8988T (cell line): ENCODE results near the gene LGMN.

Experiments
- DNase-seq: peaks from one replicate; pipeline ENCODE4 v3.0.0; 2011

The LGMN gene

GRCh38 chr14:92724516-92725340 is 23.7 kb downstream of the LGMN start:
- no peak for DNase-seq

DNA sequence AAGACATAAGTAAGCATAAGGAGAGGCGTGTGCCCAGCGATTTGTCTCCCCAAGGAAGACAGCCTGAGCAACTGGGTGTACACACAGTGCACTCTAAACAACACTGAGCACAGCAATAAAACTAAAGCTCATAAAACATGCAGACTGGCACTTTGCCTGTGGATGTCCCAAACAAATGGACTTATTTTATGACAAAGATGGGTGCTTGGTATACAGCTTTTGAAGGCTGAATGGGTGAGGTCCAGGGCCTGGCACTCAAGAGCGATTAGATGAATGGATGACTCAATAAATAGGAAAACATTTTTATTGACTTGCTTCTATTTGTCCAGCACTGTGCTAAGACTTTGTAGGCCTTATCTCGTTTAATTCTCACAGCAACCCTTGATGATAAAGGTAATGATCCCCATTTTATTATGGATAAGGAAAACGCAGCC is 28.5 kb downstream of the LGMN start:
- no peak for DNase-seq

GRCh38 chr14:92719421-92719820 is 29.0 kb downstream of the LGMN start:
- no peak for DNase-seq

GRCh38 chr14:92718664-92719063 is 29.8 kb downstream of the LGMN start:
- no peak for DNase-seq

DNA sequence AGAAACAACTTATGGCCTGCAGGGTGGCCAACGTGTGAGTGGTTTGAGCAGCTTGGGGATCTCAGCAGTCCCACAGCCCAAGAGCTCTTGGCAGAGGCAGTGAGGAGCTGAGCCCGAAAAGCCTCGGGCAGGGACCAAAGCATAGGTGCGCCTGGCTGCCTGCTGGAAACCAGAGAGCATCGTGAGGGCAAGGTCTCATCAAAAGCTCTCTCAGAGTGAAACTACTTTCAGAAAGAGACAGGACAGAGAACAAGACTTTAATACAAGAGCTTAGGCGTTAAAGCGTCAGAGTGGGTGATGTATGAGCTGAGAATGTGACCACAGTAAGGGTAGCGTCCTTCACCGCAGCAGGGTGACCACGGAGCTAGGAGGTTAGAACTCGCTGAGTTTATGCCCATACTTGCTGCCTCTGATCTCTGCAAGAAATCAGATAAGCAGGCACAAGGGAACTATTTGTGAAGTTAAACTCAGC is 30.8 kb downstream of the LGMN start:
- DNase-seq, result no peak

GRCh38 chr14:92716131-92716530 is 32.3 kb downstream of the LGMN start:
- DNase-seq, result no peak

- DNase-seq, result peak; percentile 92
These were observed 33.6 kb downstream of the LGMN start for GRCh38 chr14:92714739-92715307.

DNA sequence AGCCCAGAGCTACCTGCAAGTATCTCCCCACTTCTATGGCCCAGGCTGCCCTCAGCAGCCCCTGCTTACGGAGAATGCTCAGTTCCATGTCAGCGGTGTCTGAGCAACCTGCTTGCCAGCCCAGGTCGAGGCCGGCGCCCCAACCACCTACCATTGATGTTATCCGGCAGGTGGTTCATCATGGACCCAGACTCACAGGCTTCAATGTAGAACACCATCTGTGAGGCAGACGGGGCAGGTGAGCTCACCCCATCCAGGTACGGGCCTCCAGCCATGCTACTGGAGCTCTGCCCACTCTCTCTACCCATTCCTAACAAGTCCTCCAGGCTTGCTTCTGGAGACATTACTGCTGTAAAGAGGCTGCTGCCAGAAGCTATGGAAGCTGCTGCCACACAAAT is 35.8 kb downstream of the LGMN start:
- no peak for DNase-seq

DNA sequence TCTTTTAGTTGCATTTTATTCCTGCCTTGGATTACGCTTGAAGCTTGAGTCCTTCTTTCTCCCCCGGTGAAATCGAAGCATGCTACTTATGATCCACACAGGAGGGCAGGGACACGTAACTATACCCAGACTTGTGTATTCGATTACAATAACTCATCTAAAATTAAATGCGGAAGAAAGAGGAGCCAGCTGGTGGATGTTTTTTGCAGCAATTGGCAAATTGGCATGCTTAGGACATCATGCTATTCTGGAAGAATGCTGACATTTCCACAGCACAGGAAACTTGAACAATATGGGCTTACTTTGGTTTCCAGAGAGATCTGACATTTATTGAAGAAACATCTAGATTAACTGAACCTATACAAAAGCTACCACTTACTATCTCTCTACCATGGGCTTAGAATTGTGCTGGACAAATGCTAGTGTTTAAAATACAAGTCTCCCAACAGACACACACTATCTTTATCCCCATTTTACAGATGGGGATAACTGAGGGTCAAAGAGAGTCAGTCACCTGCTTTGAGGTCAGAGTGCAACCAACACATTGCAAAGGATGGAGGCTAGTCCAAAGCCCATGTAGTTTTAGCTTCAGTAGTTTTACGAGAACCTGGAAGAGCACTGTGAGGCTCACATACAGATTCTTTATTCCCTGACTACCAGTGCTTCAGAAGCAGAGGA is 36.3 kb downstream of the LGMN start:
- no peak for DNase-seq

GRCh38 chr14:92710001-92710341 is 38.5 kb downstream of the LGMN start:
- no peak for DNase-seq

DNA sequence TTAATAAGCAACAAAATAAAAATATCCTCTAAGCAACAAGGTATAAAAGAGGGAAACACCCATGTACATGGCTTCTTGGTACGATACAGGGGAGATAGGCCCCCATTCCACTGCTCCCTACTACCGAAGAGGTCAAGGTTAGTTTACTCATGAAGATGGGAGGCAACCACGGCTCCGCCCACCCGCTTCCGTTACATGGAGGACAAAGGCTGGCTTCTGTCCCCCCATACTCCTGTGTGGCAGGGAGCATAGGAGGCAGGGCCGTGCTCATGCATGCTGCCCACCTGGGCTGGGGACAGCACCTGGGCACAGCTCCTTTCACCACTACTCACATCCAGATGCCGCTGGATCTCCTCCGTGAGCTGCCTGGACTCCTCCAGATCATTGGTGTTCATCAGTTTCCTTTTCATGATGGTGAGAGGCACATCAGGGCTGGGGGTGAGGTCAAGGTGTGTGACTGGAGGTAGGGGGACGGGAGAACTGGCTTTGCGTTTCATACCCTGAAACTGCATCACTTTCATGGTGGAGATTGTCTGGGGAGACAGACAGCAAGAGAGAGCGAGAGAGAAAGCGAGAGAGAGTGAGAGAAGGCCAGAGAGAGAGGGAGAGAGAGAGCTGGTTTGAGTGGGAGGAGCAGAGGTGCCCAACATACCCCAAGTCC is 39.0 kb downstream of the LGMN start:
- DNase-seq, result no peak

- no peak for DNase-seq
These were observed 42.0 kb downstream of the LGMN start for GRCh38 chr14:92706386-92706785.

DNA sequence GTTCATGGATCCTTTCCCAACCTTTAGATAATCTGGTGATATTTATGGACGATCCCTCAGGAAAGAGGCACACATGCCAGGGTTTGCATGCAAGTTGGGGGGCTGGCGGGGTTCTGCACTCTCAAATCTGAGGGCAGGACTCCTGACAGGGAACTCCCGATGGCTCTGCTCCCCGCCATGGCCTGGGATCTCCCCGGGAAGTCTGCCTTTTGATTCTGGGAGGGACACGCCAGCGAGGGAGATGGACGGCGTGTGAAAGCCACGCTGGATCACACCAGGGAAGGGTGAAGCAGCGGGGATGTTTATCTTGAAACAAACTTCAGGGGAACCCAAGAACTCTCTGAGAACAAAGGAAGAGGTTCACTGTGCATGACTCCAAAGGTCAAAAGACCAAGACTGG is 43.6 kb downstream of the LGMN start:
- no peak for DNase-seq

DNA sequence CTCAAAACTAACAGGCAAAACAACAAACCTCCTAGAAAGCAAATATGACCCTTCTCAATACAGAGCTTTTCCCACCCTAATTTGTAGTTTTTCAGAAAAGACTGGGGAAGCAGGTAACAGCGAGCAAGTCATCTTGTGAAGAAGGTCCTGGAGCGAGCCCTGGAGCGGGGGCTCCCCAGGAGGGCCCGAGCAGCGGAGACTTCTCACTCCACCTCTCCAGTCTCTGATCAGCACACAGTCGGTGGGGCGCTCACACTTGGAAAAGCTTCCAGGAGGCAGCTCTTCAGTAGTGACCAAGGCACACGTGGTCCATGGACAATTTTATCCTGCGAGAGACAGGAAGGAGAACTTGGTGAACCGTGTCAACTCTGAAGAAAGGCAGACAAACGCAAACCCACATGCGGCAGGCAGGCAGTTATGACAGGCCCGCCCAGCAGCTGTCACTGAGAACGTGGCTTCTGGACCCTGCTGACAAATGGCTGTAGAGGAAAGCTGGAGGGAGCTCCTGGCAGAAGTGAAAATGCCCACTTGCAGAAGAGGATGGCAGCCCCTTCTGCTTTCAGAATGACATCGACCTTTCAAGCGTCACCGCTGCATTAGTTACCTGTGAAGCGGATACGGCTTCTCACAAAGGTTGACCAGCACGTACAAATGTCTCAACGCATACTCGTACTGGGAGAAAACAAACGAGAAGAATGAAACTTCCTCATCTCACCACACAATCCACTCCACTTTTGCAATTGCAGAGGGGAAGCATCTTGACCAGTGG is 44.2 kb downstream of the LGMN start:
- DNase-seq, result no peak

GRCh38 chr14:92703516-92703915 is 44.9 kb downstream of the LGMN start:
- no peak for DNase-seq

DNA sequence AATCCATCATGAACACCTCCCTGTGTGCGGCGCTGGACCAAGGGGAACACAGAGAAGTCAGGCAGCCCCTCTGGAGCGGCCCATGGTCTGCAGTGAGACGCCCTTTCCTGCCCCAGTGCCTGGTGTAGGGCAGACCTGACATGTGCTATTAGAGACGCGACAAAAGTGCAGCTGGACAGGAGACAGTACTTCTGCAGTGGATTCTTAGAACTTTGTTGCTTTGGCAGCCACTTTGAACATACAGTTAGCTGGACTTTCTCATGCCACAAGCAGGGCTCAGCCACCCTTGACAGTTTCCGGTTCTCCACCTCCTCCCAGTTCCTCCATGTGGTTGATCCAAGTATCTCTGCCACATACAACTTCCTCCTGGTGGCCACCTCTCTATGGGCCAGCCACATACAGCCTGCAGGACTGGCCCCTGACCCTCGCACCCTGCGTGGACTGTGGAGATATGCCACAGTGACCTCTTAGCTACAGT is 45.9 kb downstream of the LGMN start:
- no peak for DNase-seq

DNA sequence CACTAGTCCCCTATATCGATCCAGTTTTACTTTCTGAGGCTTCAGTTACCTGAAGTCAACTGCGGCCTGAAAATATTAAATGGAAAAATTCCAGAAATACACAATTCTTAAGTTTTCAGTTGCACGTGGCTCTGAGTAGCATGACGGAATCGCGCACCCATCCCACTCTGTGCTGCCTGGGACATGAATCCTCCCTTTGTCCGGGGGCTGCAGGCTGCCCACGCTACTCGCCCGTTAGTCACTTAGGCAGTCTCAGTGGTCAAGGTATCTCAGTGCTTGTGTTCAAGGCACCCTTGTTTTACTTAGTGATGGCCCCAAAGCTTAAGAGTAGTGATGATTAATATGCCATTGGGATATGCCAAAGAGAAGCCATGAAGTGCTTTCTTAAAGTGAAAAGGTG is 46.6 kb downstream of the LGMN start:
- DNase-seq, result no peak

DNA sequence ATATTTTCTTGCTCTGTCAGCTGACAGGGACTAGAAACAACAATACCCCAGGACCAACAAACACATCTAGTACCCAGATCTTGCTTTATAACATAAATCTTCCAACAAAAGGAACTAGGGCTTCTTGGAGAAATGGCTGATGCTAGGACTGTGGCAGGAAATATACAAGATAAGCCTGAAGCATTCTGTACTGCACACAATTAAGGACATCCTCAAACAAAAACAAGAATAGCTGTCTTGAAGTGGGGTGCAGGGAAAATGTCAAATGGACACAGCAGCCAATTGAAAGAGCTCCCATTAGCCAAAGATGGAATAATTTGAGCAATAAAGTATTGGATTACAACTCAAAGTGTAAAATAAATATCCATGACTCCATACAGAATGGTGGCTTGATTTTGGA is 50.0 kb downstream of the LGMN start:
- no peak for DNase-seq

DNA sequence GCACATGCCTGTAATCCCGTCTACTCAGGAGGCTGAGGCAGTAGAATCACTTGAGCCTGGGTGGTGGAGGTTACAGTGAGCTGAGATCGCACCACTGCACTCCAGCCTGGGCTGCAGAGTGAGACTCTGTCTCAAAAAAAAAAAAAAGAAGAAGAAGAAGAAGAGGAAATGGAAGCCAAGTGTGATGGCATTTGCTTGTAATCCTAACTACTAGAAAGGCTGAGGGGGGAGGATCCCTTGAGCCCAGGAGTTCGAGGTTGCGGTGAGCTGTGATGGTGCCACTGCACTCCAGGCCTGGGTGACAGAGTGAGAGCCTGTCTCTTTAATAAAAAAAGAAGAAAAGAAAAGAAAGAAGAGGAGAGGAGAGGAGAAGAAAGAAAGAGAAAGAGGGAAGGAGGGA is 52.1 kb downstream of the LGMN start:
- no peak for DNase-seq

GRCh38 chr14:92695562-92695961 is 52.9 kb downstream of the LGMN start:
- DNase-seq, result no peak

DNA sequence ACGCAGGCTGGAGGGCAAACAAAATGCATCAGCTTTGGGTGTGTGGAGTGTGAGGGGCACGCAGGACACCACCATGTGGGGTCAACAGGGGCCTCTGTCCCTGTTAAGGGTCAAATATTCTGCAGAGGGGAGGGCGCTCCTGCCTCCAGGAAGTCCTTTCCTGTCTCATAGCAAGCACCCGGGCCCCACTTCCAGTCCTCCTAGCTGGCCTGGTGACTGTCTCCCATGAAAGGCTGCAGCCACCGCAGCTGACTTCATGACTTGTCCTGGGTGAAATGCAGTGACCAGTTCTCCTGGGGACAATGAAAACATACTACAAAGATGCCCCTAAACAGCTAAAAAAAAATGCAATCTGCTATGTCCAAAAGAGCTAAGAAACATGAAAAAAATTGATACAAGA is 53.6 kb downstream of the LGMN start:
- DNase-seq, result no peak

DNA sequence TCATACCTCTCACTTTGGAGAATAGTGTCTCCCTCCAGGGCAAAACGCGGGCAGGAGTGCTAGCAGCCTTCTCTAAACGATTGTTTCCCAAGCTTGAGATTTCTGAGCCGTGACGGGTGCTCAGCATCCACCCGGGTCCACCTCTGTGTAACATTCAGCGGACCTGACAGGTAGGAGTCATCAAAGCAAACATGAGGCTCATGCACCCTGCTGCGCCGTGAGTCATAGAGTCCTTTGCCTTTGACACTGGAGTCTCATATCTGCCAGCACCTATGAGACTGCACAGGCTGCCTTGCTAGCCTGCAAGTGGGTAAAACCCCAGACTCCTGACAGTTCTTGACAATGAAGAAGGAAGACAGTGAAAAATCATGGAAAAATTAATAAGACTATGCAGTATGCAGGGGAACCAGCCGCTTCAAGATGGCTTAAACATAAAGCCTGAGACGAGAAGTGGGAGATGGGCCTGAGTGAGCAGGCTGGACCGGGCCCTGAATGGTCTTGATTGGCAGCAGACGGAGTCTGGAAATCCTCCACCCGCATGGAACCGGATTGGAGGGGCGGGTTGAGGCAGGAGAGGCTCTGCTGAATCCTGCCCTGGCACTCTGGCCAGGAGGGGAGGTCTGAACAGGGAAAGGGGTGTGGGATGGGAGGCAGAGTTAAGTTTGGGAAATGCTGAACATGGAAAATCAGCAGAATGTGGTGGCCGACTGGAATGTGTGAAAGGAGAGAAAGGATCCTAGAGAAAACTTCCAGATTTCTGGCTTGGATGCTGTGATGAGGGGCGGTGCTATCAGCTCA is 54.2 kb downstream of the LGMN start:
- DNase-seq, result no peak
